GM10847 (cell line): Measurements from ENCODE around the gene PRKAR1A.

Experiments used
- POLR2A ChIP-seq: IDR thresholded peaks from 2 replicates; pipeline ENCODE4 v1.6.1; 2011; ENCODE audit not compliant: insufficient read length; ENCODE audit errors: extremely low read depth

Gene PRKAR1A

GRCh38 chr17:68512247-68512959 lies at the start of gene PRKAR1A:
Gene PRKAR1A (plus strand): TSS chr17:68512430. CDS start chr17:68515400, 2,970 bp downstream.
- TF ChIP-seq POLR2A: peak; percentile 79

GRCh38 chr17:68463211-68464019 lies 48.8 kb upstream of the PRKAR1A start:
- TF ChIP-seq POLR2A: no peak

GRCh38 chr17:68468334-68468733 lies 43.9 kb upstream of the PRKAR1A start:
- no peak for TF ChIP-seq POLR2A

GRCh38 chr17:68468788-68469187 lies 43.4 kb upstream of the PRKAR1A start:
- TF ChIP-seq POLR2A: no peak

- no peak for TF ChIP-seq POLR2A
Measured at GRCh38 chr17:68470961-68471360, 41.3 kb upstream of the PRKAR1A start.

GRCh38 chr17:68480885-68481284 lies 31.3 kb upstream of the PRKAR1A start:
- TF ChIP-seq POLR2A: no peak

- no peak for TF ChIP-seq POLR2A
Measured at GRCh38 chr17:68482576-68483041, 29.6 kb upstream of the PRKAR1A start.

- TF ChIP-seq POLR2A: no peak
Measured at GRCh38 chr17:68484458-68484857, 27.8 kb upstream of the PRKAR1A start.

- no peak for TF ChIP-seq POLR2A
Measured at GRCh38 chr17:68489919-68490318, 22.3 kb upstream of the PRKAR1A start.

- no peak for TF ChIP-seq POLR2A
Measured at GRCh38 chr17:68491381-68492231, 20.6 kb upstream of the PRKAR1A start.

GRCh38 chr17:68495081-68495480 lies 17.1 kb upstream of the PRKAR1A start:
- no peak for TF ChIP-seq POLR2A

GRCh38 chr17:68497885-68498319 lies 14.3 kb upstream of the PRKAR1A start:
- no peak for TF ChIP-seq POLR2A

- TF ChIP-seq POLR2A: no peak
Measured at GRCh38 chr17:68498479-68499326, 13.5 kb upstream of the PRKAR1A start.

- TF ChIP-seq POLR2A: no peak
Measured at GRCh38 chr17:68499587-68499986, 12.6 kb upstream of the PRKAR1A start.
